Endodermal cell (in vitro differentiated cells): ENCODE measurements around the gene GAPDH. TPM values are rescaled to one million over a fixed set of nuclear protein-coding genes. Genes with fewer than 3 reads are reported as not detected.

Experiments
- DNase-seq: peaks from one replicate; pipeline ENCODE4 v3.0.0-alpha.2; 2017
- H3K27ac ChIP-seq: 2 replicates; pipeline ENCODE4 v1.5.1; 2013; ENCODE audit warnings: mild to moderate bottlenecking, low read depth, low read length, moderate library complexity
- H3K27me3 ChIP-seq: 2 replicates; pipeline ENCODE4 v1.6.1; 2013; ENCODE audit warnings: mild to moderate bottlenecking, low read length, moderate library complexity; ENCODE audit not compliant: insufficient read depth, control insufficient read depth, poor library complexity, severe bottlenecking
- H3K36me3 ChIP-seq: 2 replicates; pipeline ENCODE4 v1.7.0; 2013; ENCODE audit warnings: mild to moderate bottlenecking, low read length, moderate library complexity; ENCODE audit not compliant: control insufficient read depth, insufficient read depth
- H3K4me1 ChIP-seq: one replicate; pipeline ENCODE4 v1.7.0; 2013; ENCODE audit warnings: low read length; ENCODE audit not compliant: control insufficient read depth, insufficient read depth
- H3K4me3 ChIP-seq: 2 replicates; pipeline ENCODE4 v1.5.1; 2013; ENCODE audit warnings: mild to moderate bottlenecking, low read length, moderate library complexity
- H3K9ac ChIP-seq: 2 replicates; pipeline ENCODE4 v1.6.1; 2013; ENCODE audit warnings: mild to moderate bottlenecking, low read length, moderate library complexity; ENCODE audit not compliant: poor library complexity, severe bottlenecking; ENCODE audit errors: extremely low read depth
- H3K9me3 ChIP-seq: 2 replicates; pipeline ENCODE4 v1.6.1; 2013; ENCODE audit warnings: mild to moderate bottlenecking, low read length, moderate library complexity; ENCODE audit not compliant: control insufficient read depth
- H3K27ac Mint-ChIP-seq: 2 replicates; pipeline ENCODE4 v1.8.0; 2020; ENCODE audit warnings: mixed read lengths
- H3K27me3 Mint-ChIP-seq: 2 replicates; pipeline ENCODE4 v1.8.0; 2021; ENCODE audit warnings: mild to moderate bottlenecking, mixed read lengths; ENCODE audit not compliant: insufficient read depth
- H3K36me3 Mint-ChIP-seq: 2 replicates; pipeline ENCODE4 v1.8.0; 2020; ENCODE audit warnings: low read depth, mixed read lengths
- H3K4me1 Mint-ChIP-seq: 2 replicates; pipeline ENCODE4 v1.8.0; 2020; ENCODE audit warnings: mixed read lengths
- H3K4me3 Mint-ChIP-seq: 2 replicates; pipeline ENCODE4 v1.8.0; 2020; ENCODE audit warnings: mild to moderate bottlenecking, moderate library complexity, mixed read lengths
- H3K9me3 Mint-ChIP-seq: 2 replicates; pipeline ENCODE4 v1.8.0; 2020; ENCODE audit warnings: mild to moderate bottlenecking, mixed read lengths
- WGBS, 2 experiments: methylation state at CpG; one replicate each; pipeline versions ENCODE4 v1.1.5 to v1.1.7; 2013; ENCODE audit warnings: missing lambda C conversion rate in 2 of 2, mixed read lengths in 1 of 2; ENCODE audit not compliant: insufficient coverage in 1 of 2, insufficient read length in 1 of 2; 5-methylcytosine and 5-hydroxymethylcytosine counted together
- total RNA-seq, 2 donors: library from RNA; stranded (reverse); fragmentation: NEBNext Ultra II Directional in 1 of 2; extraction: Animal tissue kit (Norgen Biotek cat#: 25700) in 1 of 2; gene quantifications; 2 replicates in 1 of 2; 3 replicates in 1 of 2; pipeline ENCODE4 v1.2.1, GENCODE V29; 2021
- TF ChIP-seq, protein P1 (sequence below): fragments of 200-600 bp; sonication (generic); conservative IDR thresholded peaks from 2 replicates; pipeline ENCODE4 v1.5.0; 2021; ENCODE audit warnings: antibody characterized with exemption, mild to moderate bottlenecking

GAPDH gene
- total RNA-seq, 2 donors from 2014 or later, result 2,848 to 5,273 TPM

DNA sequence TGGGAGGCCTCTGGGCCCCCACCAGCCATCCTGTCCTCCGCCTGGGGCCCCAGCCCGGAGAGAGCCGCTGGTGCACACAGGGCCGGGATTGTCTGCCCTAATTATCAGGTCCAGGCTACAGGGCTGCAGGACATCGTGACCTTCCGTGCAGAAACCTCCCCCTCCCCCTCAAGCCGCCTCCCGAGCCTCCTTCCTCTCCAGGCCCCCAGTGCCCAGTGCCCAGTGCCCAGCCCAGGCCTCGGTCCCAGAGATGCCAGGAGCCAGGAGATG, 729 bp upstream of the GAPDH start:
- peaks cover 70% of the 10 kb centered on the region for H3K36me3 ChIP-seq

DNA sequence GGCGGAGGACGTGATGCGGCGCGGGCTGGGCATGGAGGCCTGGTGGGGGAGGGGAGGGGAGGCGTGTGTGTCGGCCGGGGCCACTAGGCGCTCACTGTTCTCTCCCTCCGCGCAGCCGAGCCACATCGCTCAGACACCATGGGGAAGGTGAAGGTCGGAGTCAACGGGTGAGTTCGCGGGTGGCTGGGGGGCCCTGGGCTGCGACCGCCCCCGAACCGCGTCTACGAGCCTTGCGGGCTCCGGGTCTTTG, 303 bp downstream of the GAPDH start:
- DNase-seq, result no peak
- Mint-ChIP-seq H3K36me3 (peaks cover 68% of the 10 kb centered on the region), H3K4me3 (peak overlapping the region; percentile 96), H3K9me3 (no peaks in the 10 kb centered on the region), H3K27me3 (no peaks in the 10 kb centered on the region), H3K4me1 (peaks cover 32% of the 10 kb centered on the region), H3K27ac (peak overlapping the region; percentile 99)
- WGBS, 2 experiments, result 0% methylated on average over 10 to 23 of the region's 25 CpGs
- Histone ChIP-seq H3K9me3 (no peaks in the 10 kb centered on the region), H3K27me3 (no peaks in the 10 kb centered on the region), H3K4me3 (peak overlapping the region; percentile 95), H3K9ac (peak overlapping the region; percentile 96), H3K27ac (peak overlapping the region; percentile 92), H3K4me1 (peaks cover 3% of the 10 kb centered on the region), H3K36me3 (peaks cover 65% of the 10 kb centered on the region)
- TF ChIP-seq, protein P1, sequence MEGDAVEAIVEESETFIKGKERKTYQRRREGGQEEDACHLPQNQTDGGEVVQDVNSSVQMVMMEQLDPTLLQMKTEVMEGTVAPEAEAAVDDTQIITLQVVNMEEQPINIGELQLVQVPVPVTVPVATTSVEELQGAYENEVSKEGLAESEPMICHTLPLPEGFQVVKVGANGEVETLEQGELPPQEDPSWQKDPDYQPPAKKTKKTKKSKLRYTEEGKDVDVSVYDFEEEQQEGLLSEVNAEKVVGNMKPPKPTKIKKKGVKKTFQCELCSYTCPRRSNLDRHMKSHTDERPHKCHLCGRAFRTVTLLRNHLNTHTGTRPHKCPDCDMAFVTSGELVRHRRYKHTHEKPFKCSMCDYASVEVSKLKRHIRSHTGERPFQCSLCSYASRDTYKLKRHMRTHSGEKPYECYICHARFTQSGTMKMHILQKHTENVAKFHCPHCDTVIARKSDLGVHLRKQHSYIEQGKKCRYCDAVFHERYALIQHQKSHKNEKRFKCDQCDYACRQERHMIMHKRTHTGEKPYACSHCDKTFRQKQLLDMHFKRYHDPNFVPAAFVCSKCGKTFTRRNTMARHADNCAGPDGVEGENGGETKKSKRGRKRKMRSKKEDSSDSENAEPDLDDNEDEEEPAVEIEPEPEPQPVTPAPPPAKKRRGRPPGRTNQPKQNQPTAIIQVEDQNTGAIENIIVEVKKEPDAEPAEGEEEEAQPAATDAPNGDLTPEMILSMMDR, result no peak

More for the DNA sequence above, 729 bp upstream of the GAPDH start:
- Histone ChIP-seq H3K4me1 (peaks cover 3% of the 10 kb centered on the region), H3K27me3 (no peaks in the 10 kb centered on the region), H3K4me3 (peak overlapping the region; percentile 95), H3K9me3 (no peaks in the 10 kb centered on the region), H3K9ac (peak overlapping the region; percentile 96), H3K27ac (peak overlapping the region; percentile 92)
- Mint-ChIP-seq H3K9me3 (no peaks in the 10 kb centered on the region), H3K36me3 (peaks cover 73% of the 10 kb centered on the region), H3K4me1 (peaks cover 32% of the 10 kb centered on the region), H3K27ac (peak overlapping the region; percentile 94), H3K27me3 (no peaks in the 10 kb centered on the region), H3K4me3 (peak overlapping the region; percentile 96)
- no peak for DNase-seq
- 0 to 11% methylated on average over 1 to 9 of the region's 9 CpGs for WGBS, 2 experiments
- TF ChIP-seq, protein P1, result no peak

DNA sequence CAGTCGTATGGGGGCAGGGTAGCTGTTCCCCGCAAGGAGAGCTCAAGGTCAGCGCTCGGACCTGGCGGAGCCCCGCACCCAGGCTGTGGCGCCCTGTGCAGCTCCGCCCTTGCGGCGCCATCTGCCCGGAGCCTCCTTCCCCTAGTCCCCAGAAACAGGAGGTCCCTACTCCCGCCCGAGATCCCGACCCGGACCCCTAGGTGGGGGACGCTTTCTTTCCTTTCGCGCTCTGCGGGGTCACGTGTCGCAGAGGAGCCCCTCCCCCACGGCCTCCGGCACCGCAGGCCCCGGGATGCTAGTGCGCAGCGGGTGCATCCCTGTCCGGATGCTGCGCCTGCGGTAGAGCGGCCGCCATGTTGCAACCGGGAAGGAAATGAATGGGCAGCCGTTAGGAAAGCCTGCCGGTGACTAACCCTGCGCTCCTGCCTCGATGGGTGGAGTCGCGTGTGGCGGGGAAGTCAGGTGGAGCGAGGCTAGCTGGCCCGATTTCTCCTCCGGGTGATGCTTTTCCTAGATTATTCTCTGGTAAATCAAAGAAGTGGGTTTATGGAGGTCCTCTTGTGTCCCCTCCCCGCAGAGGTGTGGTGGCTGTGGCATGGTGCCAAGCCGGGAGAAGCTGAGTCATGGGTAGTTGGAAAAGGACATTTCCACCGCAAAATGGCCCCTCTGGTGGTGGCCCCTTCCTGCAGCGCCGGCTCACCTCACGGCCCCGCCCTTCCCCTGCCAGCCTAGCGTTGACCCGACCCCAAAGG, 804 bp downstream of the GAPDH start:
- TF ChIP-seq, protein P1, result peak; percentile 20
- 0 to 1% methylated on average over 27 to 52 of the region's 52 CpGs for WGBS, 2 experiments
- H3K4me3 Mint-ChIP-seq, result peak overlapping the region; percentile 96
- H3K27ac Mint-ChIP-seq, result peak overlapping the region; percentile 99
- Histone ChIP-seq H3K36me3 (peaks cover 60% of the 10 kb centered on the region), H3K4me3 (peak overlapping the region; percentile 95), H3K9me3 (no peaks in the 10 kb centered on the region), H3K9ac (peak overlapping the region; percentile 96), H3K27me3 (no peaks in the 10 kb centered on the region), H3K27ac (peak overlapping the region; percentile 92), H3K4me1 (peaks cover 4% of the 10 kb centered on the region)
- DNase-seq, result peak; percentile 89
- peaks cover 66% of the 10 kb centered on the region for H3K36me3 Mint-ChIP-seq
- H3K27me3 Mint-ChIP-seq, result no peaks in the 10 kb centered on the region
- H3K9me3 Mint-ChIP-seq, result no peaks in the 10 kb centered on the region
- H3K4me1 Mint-ChIP-seq, result peaks cover 35% of the 10 kb centered on the region
